T-helper 17 cell (primary cell): ENCODE results near the gene MORF4L2. TPM values are rescaled to one million over a fixed set of nuclear protein-coding genes. Genes with fewer than 3 reads are reported as not detected.

Source experiments
- ATAC-seq: fragments of 150-1000 bp; cut with Tn5 transposase; 2 replicates; pipeline ENCODE4 v1.10.0; 2021; ENCODE audit warnings: mild to moderate bottlenecking, moderate library complexity
- DNase-seq, 3 donors: peaks; one replicate each; pipeline versions ENCODE4 v3.0.0 to v3.0.0-alpha.2; 2020 to 2021
- H3K9me3 ChIP-seq: one replicate; pipeline ENCODE4 v1.7.0; 2013; ENCODE audit warnings: low read length, mild to moderate bottlenecking; ENCODE audit not compliant: control insufficient read depth, poor library complexity, severe bottlenecking
- H3K27ac Mint-ChIP-seq: one replicate; pipeline ENCODE4 v1.8.0; 2022; ENCODE audit warnings: mild to moderate bottlenecking, moderate library complexity, mixed read lengths
- H3K27me3 Mint-ChIP-seq: one replicate; pipeline ENCODE4 v1.8.0; 2022; ENCODE audit warnings: mixed read lengths
- H3K36me3 Mint-ChIP-seq: one replicate; pipeline ENCODE4 v1.8.0; 2022; ENCODE audit warnings: low read depth, mixed read lengths
- H3K4me1 Mint-ChIP-seq: one replicate; pipeline ENCODE4 v1.8.0; 2022; ENCODE audit warnings: mild to moderate bottlenecking, mixed read lengths
- H3K4me3 Mint-ChIP-seq: one replicate; pipeline ENCODE4 v1.8.0; 2022; ENCODE audit warnings: mild to moderate bottlenecking, moderate library complexity, mixed read lengths
- total RNA-seq, 4 donors: library from RNA in 2 of 4; stranded (reverse) in 2 of 4; gene quantifications; one replicate each; pipeline ENCODE4 v1.2.3 and lab custom pipeline; 2022 to 2026

Gene MORF4L2
- total RNA-seq, 2 donors from 2014 or later: 176 to 192 TPM

DNA sequence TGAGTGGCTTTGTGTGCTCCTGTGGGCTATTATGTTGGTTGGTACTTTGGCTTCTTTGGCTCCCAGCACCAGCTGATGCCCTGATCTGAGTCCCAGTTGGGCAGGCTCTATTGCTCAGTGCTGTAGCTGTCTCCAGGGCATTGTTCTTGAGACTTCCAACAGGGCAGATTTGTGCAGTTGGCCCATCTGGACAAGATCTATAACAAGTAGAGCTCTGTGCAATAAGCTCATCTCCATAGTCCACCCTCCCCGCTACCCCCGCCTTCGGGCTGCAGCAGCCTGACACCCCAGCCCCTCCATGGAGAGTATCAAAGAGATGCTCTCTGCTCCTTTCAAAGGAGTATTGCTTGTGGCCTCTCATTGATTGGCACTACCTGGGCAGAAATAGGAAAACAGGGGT, 18.4 kb upstream of the MORF4L2 start:
- H3K4me3 Mint-ChIP-seq: no peak overlapping the region
- DNase-seq: no peak
- no peaks in the 10 kb centered on the region for H3K27me3 Mint-ChIP-seq
- H3K9me3 ChIP-seq: no peaks in the 10 kb centered on the region
- ATAC-seq: no peak
- no peak overlapping the region for H3K27ac Mint-ChIP-seq
- H3K36me3 Mint-ChIP-seq: peaks cover 2% of the 10 kb centered on the region
- H3K4me1 Mint-ChIP-seq: no peaks in the 10 kb centered on the region

DNA sequence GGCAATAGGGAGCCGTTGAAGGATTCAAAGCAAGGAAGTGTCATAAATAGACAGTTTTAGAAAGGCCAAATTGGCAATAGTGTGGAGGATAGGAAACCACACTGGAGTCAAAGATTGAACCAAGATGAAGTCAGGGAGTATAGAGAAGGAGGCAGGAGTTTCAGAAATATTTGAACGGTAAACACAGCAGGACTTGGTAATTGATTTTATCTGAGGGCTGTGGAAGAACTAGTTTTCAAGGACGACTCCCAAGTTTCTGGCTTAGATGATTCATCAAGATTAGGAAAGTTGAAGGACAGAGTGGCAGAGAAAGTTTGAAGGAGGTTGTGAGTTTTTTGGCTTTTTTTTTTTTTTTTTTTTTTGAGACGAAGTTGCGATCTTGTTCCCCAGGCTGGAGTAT, 12.7 kb upstream of the MORF4L2 start:
- no peaks in the 10 kb centered on the region for H3K9me3 ChIP-seq
- H3K4me3 Mint-ChIP-seq: no peak overlapping the region
- H3K36me3 Mint-ChIP-seq: peaks cover 4% of the 10 kb centered on the region
- no peaks in the 10 kb centered on the region for H3K4me1 Mint-ChIP-seq
- no peak overlapping the region for H3K27ac Mint-ChIP-seq
- H3K27me3 Mint-ChIP-seq: peaks cover 5% of the 10 kb centered on the region
- DNase-seq (no peak), ATAC-seq (no peak)

DNA sequence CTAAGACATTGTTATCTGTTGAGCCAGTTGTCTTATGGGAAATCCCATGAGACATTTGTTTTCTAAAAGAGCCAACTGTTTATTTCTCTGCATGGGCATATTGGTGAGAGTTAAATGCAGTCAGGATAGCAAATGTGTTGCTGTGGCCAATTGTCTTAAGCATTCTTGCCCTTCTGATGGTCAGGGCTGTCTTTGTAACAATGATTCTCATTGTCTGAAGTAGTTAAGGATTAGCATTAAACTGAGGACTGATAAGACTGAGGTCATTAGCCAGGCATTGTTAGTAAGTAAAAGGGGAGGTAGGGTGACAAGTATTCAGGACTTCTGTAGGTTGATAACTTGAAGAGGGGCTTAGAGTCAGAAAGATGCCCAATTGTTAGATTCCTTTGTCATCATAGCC, 11.2 kb upstream of the MORF4L2 start:
- no peak for DNase-seq

DNA sequence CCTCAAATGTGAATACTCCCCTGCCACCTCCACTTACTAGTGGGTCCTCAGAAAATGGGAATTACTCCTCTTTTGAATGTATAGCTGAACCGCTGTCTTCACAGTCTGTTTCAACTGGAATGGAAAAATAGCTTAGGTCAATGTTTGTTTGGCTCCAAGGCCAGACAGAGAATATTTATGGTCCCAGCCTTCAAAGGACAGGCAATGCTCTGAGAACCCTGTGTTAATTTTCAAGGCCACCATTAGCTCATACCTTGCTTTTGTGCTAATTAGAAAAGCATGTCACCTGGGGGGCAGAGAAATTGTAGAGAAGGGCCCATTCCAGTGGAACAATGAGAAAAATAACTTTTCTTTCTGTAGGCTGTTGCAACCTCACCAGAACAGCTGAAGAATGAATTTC, 4.6 kb upstream of the MORF4L2 start:
- ATAC-seq (no peak), DNase-seq (no peak)
- peaks cover 2% of the 10 kb centered on the region for H3K4me1 Mint-ChIP-seq
- H3K9me3 ChIP-seq: no peaks in the 10 kb centered on the region
- H3K4me3 Mint-ChIP-seq: no peak overlapping the region
- H3K27ac Mint-ChIP-seq: no peak overlapping the region
- peaks cover 5% of the 10 kb centered on the region for H3K36me3 Mint-ChIP-seq
- H3K27me3 Mint-ChIP-seq: no peaks in the 10 kb centered on the region

More for the DNA sequence above, 11.2 kb upstream of the MORF4L2 start:
- Mint-ChIP-seq H3K27ac (no peak overlapping the region), H3K27me3 (peaks cover 5% of the 10 kb centered on the region), H3K4me1 (peaks cover under 1% of the 10 kb centered on the region), H3K36me3 (peaks cover 4% of the 10 kb centered on the region), H3K4me3 (no peak overlapping the region)
- no peaks in the 10 kb centered on the region for H3K9me3 ChIP-seq
- ATAC-seq: no peak

DNA sequence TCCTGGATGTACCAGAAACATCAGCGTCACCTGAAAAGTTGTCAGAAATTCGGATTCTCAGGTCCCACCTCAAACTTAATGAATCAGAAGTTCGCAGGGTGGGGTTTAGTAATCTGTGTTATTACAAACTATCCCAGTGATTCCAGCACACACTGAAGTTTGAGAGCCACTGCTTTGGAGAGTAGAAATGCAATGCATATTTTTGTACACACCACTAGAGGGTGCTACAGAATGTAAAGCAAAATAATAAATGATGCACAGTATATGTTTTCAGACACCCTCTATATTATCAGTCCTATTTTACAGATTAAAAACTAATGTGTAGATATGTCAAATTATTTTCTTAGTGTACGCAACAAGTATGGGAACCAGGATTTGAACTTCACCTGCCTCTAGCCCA, 2.4 kb upstream of the MORF4L2 start:
- DNase-seq (no peak), ATAC-seq (no peak)
- Mint-ChIP-seq H3K36me3 (peaks cover 3% of the 10 kb centered on the region), H3K4me3 (no peak overlapping the region), H3K27ac (no peak overlapping the region), H3K27me3 (no peaks in the 10 kb centered on the region), H3K4me1 (peaks cover 5% of the 10 kb centered on the region)
- no peaks in the 10 kb centered on the region for H3K9me3 ChIP-seq

DNA sequence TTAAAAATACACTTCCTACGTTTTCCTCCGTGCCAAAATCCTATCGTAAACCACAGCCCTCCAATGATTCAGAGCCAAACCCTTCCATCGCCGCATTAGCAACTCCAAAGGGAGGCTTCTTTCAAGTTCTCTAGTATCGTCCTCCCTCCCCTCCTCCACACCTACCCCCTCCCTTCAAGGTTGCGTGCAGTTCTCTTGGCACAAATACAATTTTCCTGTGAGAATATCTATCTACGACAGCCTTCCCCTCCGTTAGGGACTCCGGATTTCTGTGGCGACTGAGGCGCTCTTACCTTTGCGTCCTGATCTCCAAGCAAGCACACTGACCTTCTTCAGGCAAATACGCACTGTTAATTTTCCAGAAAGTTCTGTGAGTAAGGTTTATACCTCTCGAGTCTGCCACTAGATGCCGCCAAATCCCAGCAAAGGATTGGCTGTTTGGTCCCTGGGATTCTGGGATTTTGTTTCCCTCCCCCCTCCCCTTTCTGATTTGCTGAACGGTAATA, 1.2 kb upstream of the MORF4L2 start:
- peaks cover 3% of the 10 kb centered on the region for H3K36me3 Mint-ChIP-seq
- H3K27ac Mint-ChIP-seq: no peak overlapping the region
- H3K9me3 ChIP-seq: no peaks in the 10 kb centered on the region
- no peak overlapping the region for H3K4me3 Mint-ChIP-seq
- ATAC-seq: no peak
- no peaks in the 10 kb centered on the region for H3K27me3 Mint-ChIP-seq
- H3K4me1 Mint-ChIP-seq: peaks cover 5% of the 10 kb centered on the region
- DNase-seq: peak in 2 of 3 donors; percentile 15 to 25

DNA sequence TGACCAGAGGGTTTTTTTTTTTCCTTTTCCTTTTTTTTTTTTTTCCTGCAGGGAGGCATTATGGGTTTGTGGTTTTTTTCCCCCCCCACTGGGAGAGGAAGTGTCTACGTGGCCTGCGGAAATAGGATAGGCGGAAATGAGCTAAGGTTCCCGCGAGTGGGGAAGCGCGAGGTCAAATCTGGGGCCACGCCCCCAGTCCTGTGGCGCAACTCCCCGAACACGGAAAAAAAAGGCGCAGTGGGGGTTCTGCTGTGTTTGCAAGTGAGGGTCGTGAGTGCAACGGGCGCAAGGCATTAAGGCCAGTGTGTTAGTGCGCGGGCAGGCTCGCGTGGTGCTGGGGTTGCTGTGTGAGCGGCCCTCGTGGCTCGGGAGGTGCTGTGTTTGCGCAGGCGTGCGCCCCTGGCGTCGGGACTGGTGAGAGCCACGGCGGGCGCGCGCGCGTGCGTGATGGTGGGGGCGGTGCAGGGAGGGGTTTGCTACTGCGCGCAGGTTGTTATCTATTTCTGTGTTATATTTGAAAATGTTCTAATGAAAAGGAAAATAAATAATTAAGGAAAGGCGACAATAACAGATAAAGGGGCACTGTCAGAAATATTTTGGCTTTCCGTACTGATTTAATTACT, 685 bp upstream of the MORF4L2 start:
- H3K9me3 ChIP-seq: no peaks in the 10 kb centered on the region
- Mint-ChIP-seq H3K27ac (no peak overlapping the region), H3K4me3 (no peak overlapping the region), H3K36me3 (peaks cover 3% of the 10 kb centered on the region), H3K4me1 (peaks cover 4% of the 10 kb centered on the region), H3K27me3 (no peaks in the 10 kb centered on the region)
- DNase-seq (peak; percentile 79 to 81 (median 80)), ATAC-seq (peak; percentile 68)

DNA sequence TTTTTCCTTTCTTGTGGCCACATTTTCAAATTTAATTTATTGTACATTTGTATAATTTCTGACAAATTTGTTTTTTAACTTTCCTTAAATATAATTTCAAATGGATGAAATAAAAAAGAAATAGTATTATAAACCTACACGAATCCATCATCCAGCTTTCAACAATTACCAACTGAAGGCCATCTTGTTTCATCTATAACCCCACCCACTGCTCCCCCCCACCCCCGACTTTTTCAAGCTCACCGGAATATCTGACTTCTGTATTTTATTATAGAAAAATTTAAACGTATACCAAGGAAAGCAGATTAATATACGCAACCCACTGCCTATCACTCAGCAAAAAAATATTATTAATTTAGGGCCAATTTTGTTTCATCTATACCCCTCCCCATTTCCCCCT, 1.1 kb downstream of the MORF4L2 start:
- Mint-ChIP-seq H3K36me3 (no peaks in the 10 kb centered on the region), H3K27me3 (no peaks in the 10 kb centered on the region), H3K27ac (no peak overlapping the region), H3K4me3 (no peak overlapping the region), H3K4me1 (peaks cover 4% of the 10 kb centered on the region)
- DNase-seq (no peak), ATAC-seq (no peak)
- H3K9me3 ChIP-seq: no peaks in the 10 kb centered on the region

DNA sequence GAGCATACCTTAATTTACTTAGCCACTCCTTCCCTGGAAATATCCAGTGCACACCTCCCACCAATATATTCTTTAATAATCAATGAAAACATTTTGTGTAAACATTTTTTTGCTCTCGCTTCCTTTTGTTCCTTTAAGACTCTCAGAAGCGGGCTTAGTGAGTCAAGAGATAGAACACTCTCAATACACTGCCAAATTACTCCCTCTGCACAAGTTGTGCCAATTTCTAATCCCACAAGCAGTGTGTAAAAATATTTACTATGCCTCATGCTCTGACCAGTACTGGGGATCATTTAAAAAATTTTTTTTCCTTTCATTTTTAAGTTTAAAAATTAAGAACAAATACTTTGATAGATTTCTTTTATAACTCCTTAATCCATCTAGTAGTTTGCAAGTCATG, 5.1 kb downstream of the MORF4L2 start:
- DNase-seq (no peak), ATAC-seq (no peak)
- H3K9me3 ChIP-seq: no peaks in the 10 kb centered on the region
- peaks cover 14% of the 10 kb centered on the region for H3K4me1 Mint-ChIP-seq
- H3K27ac Mint-ChIP-seq: no peak overlapping the region
- no peaks in the 10 kb centered on the region for H3K27me3 Mint-ChIP-seq
- peaks cover 7% of the 10 kb centered on the region for H3K36me3 Mint-ChIP-seq
- H3K4me3 Mint-ChIP-seq: no peak overlapping the region

DNA sequence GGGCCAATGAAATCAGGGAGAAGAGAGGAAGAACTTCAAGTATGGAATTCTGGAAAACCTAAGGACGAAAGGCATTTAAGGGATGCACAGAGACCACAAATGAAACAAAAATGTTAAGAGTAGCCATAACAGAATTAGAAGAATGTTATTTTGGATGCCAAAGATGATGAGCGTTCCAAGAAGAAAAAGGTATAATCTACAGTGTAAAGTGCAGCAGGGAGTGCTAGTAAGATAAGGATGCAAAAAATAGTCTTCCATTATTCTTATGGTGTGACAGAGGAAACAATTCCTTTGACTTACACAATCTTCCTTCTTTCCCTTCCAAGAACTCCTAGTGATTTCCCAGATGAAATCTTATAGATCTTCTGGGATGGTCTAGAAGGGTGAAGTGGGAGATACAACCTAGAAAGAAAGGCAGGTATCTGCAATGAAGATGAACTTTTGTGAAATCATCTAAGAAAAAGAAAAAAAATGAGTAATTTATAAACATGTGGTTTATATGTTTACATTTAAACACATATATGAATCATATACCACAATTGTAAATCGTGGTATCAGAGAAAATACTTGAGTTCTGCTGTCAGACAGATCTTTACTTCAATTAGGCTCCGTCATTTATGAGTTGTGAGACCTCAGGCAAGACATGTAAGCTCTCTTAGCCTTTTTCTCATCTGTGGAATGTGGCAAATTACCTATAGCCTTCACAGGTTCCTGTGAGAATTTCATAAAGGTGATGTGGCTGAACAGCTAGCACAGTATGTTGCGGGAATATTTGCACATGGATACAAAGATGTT, 8.1 kb downstream of the MORF4L2 start:
- H3K9me3 ChIP-seq: no peaks in the 10 kb centered on the region
- Mint-ChIP-seq H3K4me1 (peaks cover 10% of the 10 kb centered on the region), H3K27me3 (no peaks in the 10 kb centered on the region), H3K27ac (no peak overlapping the region), H3K36me3 (peaks cover 7% of the 10 kb centered on the region), H3K4me3 (no peak overlapping the region)
- DNase-seq: no peak
- no peak for ATAC-seq

DNA sequence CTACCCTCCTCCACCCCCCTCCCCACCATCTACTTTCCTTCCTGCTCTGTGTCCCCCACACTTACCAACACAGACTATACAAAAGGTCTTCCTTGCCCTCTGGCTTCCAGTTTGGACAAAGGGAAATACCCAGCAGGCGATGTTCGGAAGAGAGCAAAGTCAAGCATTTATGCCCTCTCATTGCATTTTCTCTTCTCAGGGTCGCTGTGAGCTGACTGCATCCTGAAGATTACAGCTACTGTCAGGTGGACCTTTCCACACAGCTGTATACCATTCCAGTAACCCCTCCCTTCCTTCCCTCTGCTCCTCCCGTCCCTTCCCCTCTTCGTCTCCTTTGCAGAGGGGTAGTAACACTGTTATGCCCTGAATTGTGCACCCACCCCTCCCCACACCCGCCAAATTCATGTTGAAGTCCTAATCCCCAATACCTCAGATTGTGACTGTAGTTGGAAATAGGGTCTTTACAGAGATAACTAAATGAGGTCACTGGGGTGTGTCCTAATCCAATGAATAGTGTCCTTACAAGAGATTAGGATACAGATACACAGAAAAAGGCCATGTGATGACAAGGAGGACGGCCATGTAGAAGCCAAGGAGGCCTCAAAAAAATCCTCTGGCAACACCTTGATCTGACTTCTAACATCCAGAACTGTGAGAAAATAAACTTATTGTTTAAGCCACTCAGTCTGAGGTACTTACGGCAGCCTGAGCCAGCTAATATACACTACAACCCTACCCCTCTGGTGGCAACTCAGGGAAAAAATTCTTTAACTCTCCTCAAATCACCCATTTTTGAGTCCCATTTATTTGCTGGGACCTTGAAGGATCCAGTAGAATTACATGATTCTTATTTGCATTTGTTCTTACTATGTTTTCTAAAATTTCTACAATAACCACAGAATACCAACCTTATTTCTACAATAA, 11.7 kb downstream of the MORF4L2 start:
- H3K27me3 Mint-ChIP-seq: no peaks in the 10 kb centered on the region
- no peaks in the 10 kb centered on the region for H3K9me3 ChIP-seq
- DNase-seq: no peak
- no peak overlapping the region for H3K4me3 Mint-ChIP-seq
- H3K36me3 Mint-ChIP-seq: peaks cover 7% of the 10 kb centered on the region
- no peak for ATAC-seq
- no peak overlapping the region for H3K27ac Mint-ChIP-seq
- H3K4me1 Mint-ChIP-seq: peaks cover 10% of the 10 kb centered on the region

DNA sequence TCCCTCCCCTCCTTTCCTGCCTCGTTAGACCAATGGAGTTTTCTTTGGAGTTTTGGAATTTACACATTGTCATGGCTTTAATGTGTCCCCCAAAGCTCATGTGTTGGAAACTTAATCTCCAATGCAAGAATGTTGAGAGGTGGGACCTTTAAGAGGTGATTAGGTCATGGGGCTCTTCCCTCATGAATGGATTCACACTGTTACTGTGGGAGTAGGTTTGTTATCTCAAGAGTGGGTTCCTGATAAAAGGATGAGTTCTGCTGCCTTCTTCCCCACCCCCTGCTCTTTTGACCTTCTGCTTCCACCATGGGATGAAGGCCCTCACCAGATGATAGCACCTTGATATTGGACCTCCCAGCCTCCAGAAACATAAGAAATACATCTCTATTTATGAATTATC, 16.8 kb downstream of the MORF4L2 start:
- DNase-seq (no peak), ATAC-seq (no peak)
- H3K4me3 Mint-ChIP-seq: no peak overlapping the region
- H3K9me3 ChIP-seq: no peaks in the 10 kb centered on the region
- H3K27ac Mint-ChIP-seq: no peak overlapping the region
- no peaks in the 10 kb centered on the region for H3K27me3 Mint-ChIP-seq
- no peaks in the 10 kb centered on the region for H3K4me1 Mint-ChIP-seq
- no peaks in the 10 kb centered on the region for H3K36me3 Mint-ChIP-seq
